MM.1S (cell line): ENCODE results near the gene SCART1.

Source experiments
- DNase-seq: peaks from one replicate; pipeline ENCODE4 v3.0.0-alpha.2; 2015
- H2AFZ ChIP-seq: fragments of 300-600 bp; sonication (generic); 2 replicates; pipeline ENCODE4 v1.6.0; 2016; ENCODE audit warnings: antibody characterized with exemption, low read length
- H3F3A ChIP-seq: fragments of 300-600 bp; sonication (generic); 2 replicates; pipeline ENCODE4 v1.6.1; 2016; ENCODE audit warnings: mild to moderate bottlenecking, antibody characterized with exemption, low read length, moderate library complexity, mixed read lengths; ENCODE audit not compliant: insufficient read depth
- H3K27ac ChIP-seq: fragments of 300-600 bp; sonication (generic); 2 replicates; pipeline ENCODE4 v1.5.1; 2016; ENCODE audit warnings: mild to moderate bottlenecking, low read length
- H3K27me3 ChIP-seq: fragments of 300-600 bp; sonication (generic); replicated peaks from 2 replicates; pipeline ENCODE4 v1.6.0; 2016; ENCODE audit warnings: low read length; ENCODE audit not compliant: insufficient read depth
- H3K36me3 ChIP-seq: fragments of 300-600 bp; sonication (generic); replicated peaks from 2 replicates; pipeline ENCODE4 v1.6.1; 2016; ENCODE audit warnings: mild to moderate bottlenecking, low read length, mixed read lengths; ENCODE audit not compliant: insufficient read depth
- H3K4me1 ChIP-seq: fragments of 300-600 bp; sonication (generic); 2 replicates; pipeline ENCODE4 v1.6.1; 2016; ENCODE audit warnings: low read length, mixed read lengths
- H3K4me2 ChIP-seq: fragments of 300-600 bp; sonication (generic); 2 replicates; pipeline ENCODE4 v1.6.0; 2016; ENCODE audit warnings: low read depth, low read length
- H3K4me3 ChIP-seq: fragments of 300-600 bp; sonication (generic); 2 replicates; pipeline ENCODE4 v1.5.1; 2016; ENCODE audit warnings: low read length, mixed read lengths
- H3K79me2 ChIP-seq: fragments of 300-600 bp; sonication (generic); 2 replicates; pipeline ENCODE4 v1.6.1; 2016; ENCODE audit warnings: mixed run types, low read length, mixed read lengths
- H3K9ac ChIP-seq: fragments of 300-600 bp; sonication (generic); 2 replicates; pipeline ENCODE4 v1.6.1; 2016; ENCODE audit warnings: low read length, mixed read lengths
- H3K9me2 ChIP-seq: fragments of 300-600 bp; sonication (generic); replicated peaks from 2 replicates; pipeline ENCODE4 v1.6.1; 2016; ENCODE audit warnings: mild to moderate bottlenecking, low read length, mixed read lengths; ENCODE audit not compliant: insufficient read depth
- H3K9me3 ChIP-seq: fragments of 300-600 bp; sonication (generic); replicated peaks from 2 replicates; pipeline ENCODE4 v1.6.1; 2016; ENCODE audit warnings: mild to moderate bottlenecking, low read length, mixed read lengths; ENCODE audit not compliant: insufficient read depth
- H4K20me1 ChIP-seq: fragments of 300-600 bp; sonication (generic); 2 replicates; pipeline ENCODE4 v1.6.1; 2016; ENCODE audit warnings: mild to moderate bottlenecking, low read length, moderate library complexity, mixed read lengths; ENCODE audit not compliant: insufficient read depth
- EZH2 ChIP-seq: fragments of 300-600 bp; sonication (generic); optimal IDR thresholded peaks from 2 replicates; pipeline ENCODE3; 2017; ENCODE audit warnings: low read depth, mild to moderate bottlenecking, antibody characterized with exemption, low read length, mixed read lengths
- EZH2phosphoT487 ChIP-seq: fragments of 300-600 bp; sonication (generic); IDR thresholded peaks from 2 replicates; pipeline ENCODE4 v1.6.1; 2018; ENCODE audit warnings: antibody characterized with exemption, low read length
- TF ChIP-seq, protein P1 (sequence below): fragments of 300-600 bp; sonication (generic); IDR thresholded peaks from 2 replicates; pipeline ENCODE4 v1.5.1; 2016; ENCODE audit warnings: antibody characterized with exemption, low read length, mixed read lengths

The SCART1 gene

DNA sequence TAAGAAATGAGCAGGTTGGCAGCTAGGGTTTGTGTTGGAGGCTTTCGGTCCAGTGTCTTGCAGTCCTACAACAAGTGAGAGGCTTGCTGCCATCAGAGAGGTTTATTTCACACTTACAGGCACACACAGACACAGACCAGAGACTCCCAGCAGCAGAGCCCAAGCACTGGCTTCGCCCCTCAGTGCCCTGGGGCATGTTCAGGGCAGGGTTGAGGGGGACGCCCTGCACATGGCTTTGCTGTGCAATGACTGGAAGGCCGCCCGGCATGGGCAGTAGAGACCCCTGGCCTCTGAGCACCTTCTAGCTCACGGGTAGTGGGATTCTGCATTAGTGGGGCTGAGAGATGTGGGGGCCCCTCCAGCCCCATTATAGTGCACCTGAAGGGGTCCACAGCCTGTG is 33.2 kb upstream of the SCART1 start:
- Histone ChIP-seq H3K4me2 (no peak overlapping the region), H3K9me3 (no peaks in the 10 kb centered on the region), H3K36me3 (no peaks in the 10 kb centered on the region), H3K27me3 (no peaks in the 10 kb centered on the region), H3K79me2 (no peaks in the 10 kb centered on the region), H3K27ac (no peak overlapping the region), H3K9ac (no peak overlapping the region), H3K4me3 (no peak overlapping the region), H3F3A (no peaks in the 10 kb centered on the region), H3K4me1 (no peaks in the 10 kb centered on the region), H2AFZ (no peak overlapping the region), H4K20me1 (no peaks in the 10 kb centered on the region), H3K9me2 (no peaks in the 10 kb centered on the region)
- TF ChIP-seq, protein P1, sequence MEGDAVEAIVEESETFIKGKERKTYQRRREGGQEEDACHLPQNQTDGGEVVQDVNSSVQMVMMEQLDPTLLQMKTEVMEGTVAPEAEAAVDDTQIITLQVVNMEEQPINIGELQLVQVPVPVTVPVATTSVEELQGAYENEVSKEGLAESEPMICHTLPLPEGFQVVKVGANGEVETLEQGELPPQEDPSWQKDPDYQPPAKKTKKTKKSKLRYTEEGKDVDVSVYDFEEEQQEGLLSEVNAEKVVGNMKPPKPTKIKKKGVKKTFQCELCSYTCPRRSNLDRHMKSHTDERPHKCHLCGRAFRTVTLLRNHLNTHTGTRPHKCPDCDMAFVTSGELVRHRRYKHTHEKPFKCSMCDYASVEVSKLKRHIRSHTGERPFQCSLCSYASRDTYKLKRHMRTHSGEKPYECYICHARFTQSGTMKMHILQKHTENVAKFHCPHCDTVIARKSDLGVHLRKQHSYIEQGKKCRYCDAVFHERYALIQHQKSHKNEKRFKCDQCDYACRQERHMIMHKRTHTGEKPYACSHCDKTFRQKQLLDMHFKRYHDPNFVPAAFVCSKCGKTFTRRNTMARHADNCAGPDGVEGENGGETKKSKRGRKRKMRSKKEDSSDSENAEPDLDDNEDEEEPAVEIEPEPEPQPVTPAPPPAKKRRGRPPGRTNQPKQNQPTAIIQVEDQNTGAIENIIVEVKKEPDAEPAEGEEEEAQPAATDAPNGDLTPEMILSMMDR, result no peak
- TF ChIP-seq EZH2phosphoT487, result no peak
- no peak for TF ChIP-seq EZH2
- no peak for DNase-seq

DNA sequence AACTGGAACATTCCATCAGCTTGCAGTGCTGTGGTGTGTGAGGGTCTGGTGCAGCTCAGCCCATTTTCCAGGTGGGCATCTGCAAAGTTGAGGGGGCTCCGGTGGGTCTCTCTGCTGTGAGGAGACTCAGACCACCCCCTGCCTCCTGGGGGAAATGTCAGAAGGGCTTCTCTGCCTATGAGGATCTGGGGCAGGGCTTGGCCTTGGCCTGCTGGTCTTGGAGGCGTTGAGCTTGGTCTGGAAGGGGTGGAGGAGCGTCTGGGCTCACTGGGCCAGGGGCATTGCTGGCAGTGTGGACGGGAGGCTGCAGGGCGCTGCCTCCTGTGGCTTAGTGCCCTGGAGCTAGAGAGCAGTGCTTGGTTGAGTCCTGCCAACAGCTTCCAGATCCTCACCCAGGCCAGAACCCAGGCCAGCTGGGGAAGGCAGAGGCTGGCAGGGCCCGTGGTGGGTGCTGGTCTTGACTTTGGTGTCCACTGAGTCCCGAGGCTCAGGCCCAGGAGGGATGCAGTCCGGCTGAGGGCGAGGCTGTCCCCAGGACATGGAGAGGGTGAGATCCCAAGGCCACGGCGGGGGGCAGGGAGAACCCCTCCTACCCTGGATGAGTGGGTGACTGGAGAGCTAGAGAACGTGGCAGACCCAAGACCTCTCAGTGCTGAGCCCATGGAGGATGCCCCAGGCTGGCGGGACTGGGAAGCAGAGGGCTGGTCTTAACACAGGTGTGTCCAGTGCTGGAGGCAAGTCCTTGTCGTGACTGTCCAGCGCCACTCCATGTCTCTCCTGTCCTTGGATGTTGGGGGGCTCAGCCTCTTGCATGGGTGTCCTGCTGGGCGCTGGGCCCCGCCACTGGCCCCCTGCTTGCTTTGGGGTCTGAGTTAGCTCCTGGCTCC is 32.2 kb upstream of the SCART1 start:
- Histone ChIP-seq H3K27ac (no peak overlapping the region), H3K4me2 (no peak overlapping the region), H3K79me2 (no peaks in the 10 kb centered on the region), H3K4me1 (no peaks in the 10 kb centered on the region), H3K4me3 (no peak overlapping the region), H3K9me3 (no peaks in the 10 kb centered on the region), H3K36me3 (no peaks in the 10 kb centered on the region), H2AFZ (no peak overlapping the region), H3K9ac (no peak overlapping the region), H3K27me3 (no peaks in the 10 kb centered on the region), H3K9me2 (no peaks in the 10 kb centered on the region), H3F3A (no peaks in the 10 kb centered on the region), H4K20me1 (no peaks in the 10 kb centered on the region)
- TF ChIP-seq, protein P1, result no peak
- no peak for TF ChIP-seq EZH2phosphoT487
- TF ChIP-seq EZH2, result no peak
- no peak for DNase-seq

DNA sequence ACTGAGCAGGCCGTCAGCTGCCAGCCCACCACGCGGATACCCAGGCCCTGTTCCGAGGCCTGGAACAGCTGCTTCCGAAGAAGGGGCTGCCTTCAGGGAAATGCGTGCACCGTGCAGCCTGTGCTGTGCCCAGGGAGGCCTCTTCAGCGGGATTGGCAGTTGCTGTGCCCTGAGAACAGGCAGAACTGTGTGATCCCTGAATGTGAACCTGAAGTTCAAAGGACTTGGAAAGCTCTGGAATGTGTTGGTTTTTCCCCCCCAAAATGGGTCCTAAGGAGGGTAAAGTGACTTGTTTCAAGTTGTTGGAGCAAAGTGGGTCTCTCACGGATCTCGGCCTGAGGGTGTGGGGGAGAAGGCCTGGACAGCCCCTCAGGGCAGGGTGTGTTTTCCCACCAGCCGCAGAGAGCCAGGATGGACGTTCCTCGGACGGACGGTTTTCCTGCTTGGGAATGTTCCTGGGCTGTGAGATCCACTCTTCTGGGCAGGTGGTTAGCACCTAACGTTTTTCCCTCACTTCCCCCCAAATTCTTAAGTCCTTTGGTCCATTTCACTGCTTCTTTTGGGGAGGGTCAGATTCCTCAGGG is 31.4 kb upstream of the SCART1 start:
- Histone ChIP-seq H2AFZ (no peak overlapping the region), H3K79me2 (no peaks in the 10 kb centered on the region), H3K36me3 (no peaks in the 10 kb centered on the region), H3K27ac (no peak overlapping the region), H3K4me1 (no peaks in the 10 kb centered on the region), H3K4me3 (no peak overlapping the region), H4K20me1 (no peaks in the 10 kb centered on the region), H3F3A (no peaks in the 10 kb centered on the region), H3K9me2 (no peaks in the 10 kb centered on the region), H3K9ac (no peak overlapping the region), H3K4me2 (no peak overlapping the region), H3K27me3 (no peaks in the 10 kb centered on the region), H3K9me3 (no peaks in the 10 kb centered on the region)
- DNase-seq, result no peak
- TF ChIP-seq, protein P1, result no peak
- no peak for TF ChIP-seq EZH2phosphoT487
- no peak for TF ChIP-seq EZH2
